ENCODE data around the gene KLHL29.

DNA sequence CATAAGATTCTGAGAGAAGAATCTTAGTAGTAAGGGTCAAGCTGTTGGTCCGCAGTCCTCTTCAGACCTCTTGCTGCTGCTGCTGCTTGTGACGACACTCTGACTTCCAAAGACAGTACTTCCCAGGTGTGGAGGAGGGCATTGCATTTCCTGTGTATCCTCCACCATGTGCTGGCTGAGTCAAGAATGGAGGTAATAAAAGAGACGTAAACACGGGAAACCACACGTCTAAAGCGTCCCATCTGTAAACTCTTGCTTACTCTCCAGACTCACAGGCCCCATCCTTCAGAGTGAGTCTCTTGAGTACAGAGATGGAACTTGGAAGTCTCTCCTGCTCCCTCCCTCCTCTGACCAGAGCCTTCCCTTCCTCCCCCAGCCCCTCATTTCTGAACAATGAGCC lies 25.6 kb downstream of the KLHL29 start:
- TF ChIP-seq, protein P1, sequence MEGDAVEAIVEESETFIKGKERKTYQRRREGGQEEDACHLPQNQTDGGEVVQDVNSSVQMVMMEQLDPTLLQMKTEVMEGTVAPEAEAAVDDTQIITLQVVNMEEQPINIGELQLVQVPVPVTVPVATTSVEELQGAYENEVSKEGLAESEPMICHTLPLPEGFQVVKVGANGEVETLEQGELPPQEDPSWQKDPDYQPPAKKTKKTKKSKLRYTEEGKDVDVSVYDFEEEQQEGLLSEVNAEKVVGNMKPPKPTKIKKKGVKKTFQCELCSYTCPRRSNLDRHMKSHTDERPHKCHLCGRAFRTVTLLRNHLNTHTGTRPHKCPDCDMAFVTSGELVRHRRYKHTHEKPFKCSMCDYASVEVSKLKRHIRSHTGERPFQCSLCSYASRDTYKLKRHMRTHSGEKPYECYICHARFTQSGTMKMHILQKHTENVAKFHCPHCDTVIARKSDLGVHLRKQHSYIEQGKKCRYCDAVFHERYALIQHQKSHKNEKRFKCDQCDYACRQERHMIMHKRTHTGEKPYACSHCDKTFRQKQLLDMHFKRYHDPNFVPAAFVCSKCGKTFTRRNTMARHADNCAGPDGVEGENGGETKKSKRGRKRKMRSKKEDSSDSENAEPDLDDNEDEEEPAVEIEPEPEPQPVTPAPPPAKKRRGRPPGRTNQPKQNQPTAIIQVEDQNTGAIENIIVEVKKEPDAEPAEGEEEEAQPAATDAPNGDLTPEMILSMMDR (IDR thresholded peaks at IDR 0.05): no peak
- TF ChIP-seq POLR2A (IDR thresholded peaks at IDR 0.05): no peak

All from tibial nerve (tissue), 3 donors.